Subcutaneous abdominal adipose tissue (tissue), 5 donors: ENCODE data around the gene DYRK3.

ENCODE experiments used
- H3K27ac ChIP-seq: one replicate; pipeline ENCODE4 v1.7.0; 2013; ENCODE audit warnings: low read depth, mild to moderate bottlenecking, inconsistent platforms, low read length, moderate library complexity
- H3K27me3 ChIP-seq, 5 donors: one replicate each; pipeline ENCODE4 v1.7.0; 2013; ENCODE audit warnings: low read length in 5 of 5, inconsistent platforms in 1 of 5; ENCODE audit not compliant: control insufficient read depth in 5 of 5, insufficient read depth in 4 of 5
- H3K36me3 ChIP-seq, 5 donors: one replicate each; pipeline ENCODE4 v1.7.0; 2013; ENCODE audit warnings: low read length in 5 of 5; ENCODE audit not compliant: control insufficient read depth in 5 of 5, insufficient read depth in 5 of 5
- H3K4me1 ChIP-seq, 5 donors: one replicate each; pipeline ENCODE4 v1.7.0; 2013; ENCODE audit warnings: low read length in 5 of 5, mild to moderate bottlenecking in 3 of 5, moderate library complexity in 1 of 5; ENCODE audit not compliant: control insufficient read depth in 5 of 5, insufficient read depth in 5 of 5
- H3K4me3 ChIP-seq, 5 donors: one replicate each; pipeline ENCODE4 v1.7.0; 2013; ENCODE audit warnings: low read length in 5 of 5, low read depth in 1 of 5
- H3K9ac ChIP-seq, 5 donors: one replicate each; pipeline ENCODE4 v1.7.0; 2013; ENCODE audit warnings: low read length in 5 of 5, mild to moderate bottlenecking in 4 of 5, moderate library complexity in 3 of 5
- H3K9me3 ChIP-seq, 5 donors: one replicate each; pipeline ENCODE4 v1.7.0; 2013; ENCODE audit warnings: low read length in 5 of 5; ENCODE audit not compliant: control insufficient read depth in 5 of 5
- donor health status: healthy.
- donor health status: healthy.
- donor health status: healthy.
- donor health status: healthy.
- donor health status: healthy.

The DYRK3 gene

DNA sequence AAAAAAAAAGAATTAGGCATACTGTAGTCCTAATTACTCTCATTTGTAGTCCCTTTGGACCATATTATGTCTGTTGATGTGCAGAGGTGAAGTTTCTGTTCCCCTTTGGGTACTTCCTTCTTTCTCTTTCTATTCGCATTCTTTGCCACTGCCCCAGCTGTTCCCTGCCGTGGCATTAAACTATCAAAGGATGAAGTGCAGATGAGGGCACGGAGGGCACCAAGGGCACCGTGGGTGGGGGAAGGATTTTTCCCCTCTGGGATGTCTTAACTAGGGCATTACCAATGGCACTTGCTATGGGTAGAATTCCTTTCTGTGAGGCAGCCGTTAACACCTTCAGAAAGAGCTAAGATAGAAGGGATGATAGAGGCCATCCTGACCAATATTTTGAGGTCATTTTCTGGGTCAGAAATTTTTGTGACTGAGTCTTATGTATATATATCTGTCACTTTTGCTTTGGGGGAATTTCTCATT, 44.4 kb downstream of the DYRK3 start:
- peaks cover 2 to 24% (median 15%) of the 10 kb centered on the region in 5 donors for H3K4me1 ChIP-seq
- no peaks in the 10 kb centered on the region for H3K36me3 ChIP-seq
- no peak overlapping the region for H3K9ac ChIP-seq

DNA sequence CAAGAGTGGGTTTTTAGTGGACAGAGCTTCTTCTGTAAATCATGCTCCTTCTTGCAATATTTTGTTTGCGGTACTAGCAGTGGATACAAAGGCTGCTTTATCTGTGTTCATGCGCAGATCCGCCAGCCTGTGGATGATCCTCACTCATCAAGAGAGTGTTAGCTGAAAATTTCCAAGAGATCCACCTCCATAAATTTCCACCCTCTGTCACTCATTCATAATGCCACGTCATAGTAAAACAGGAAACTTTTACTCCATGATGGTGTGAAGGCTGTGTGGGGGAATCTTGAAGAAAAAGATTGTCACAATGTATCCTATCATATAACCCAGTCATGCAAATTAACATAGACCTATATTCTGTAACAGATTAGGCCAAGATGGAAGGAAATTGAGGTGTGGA, 44.9 kb downstream of the DYRK3 start:
- no peaks in the 10 kb centered on the region for H3K9me3 ChIP-seq
- no peak overlapping the region for H3K27ac ChIP-seq
- no peaks in the 10 kb centered on the region for H3K27me3 ChIP-seq
- peaks cover 2 to 19% (median 9%) of the 10 kb centered on the region in 5 donors for H3K4me1 ChIP-seq
- no peak overlapping the region for H3K4me3 ChIP-seq
- no peak overlapping the region for H3K9ac ChIP-seq
- no peaks in the 10 kb centered on the region for H3K36me3 ChIP-seq

More for the DNA sequence above, 44.4 kb downstream of the DYRK3 start:
- Histone ChIP-seq H3K9me3 (no peaks in the 10 kb centered on the region), H3K27me3 (no peaks in the 10 kb centered on the region), H3K27ac (no peak overlapping the region), H3K4me3 (no peak overlapping the region)

DNA sequence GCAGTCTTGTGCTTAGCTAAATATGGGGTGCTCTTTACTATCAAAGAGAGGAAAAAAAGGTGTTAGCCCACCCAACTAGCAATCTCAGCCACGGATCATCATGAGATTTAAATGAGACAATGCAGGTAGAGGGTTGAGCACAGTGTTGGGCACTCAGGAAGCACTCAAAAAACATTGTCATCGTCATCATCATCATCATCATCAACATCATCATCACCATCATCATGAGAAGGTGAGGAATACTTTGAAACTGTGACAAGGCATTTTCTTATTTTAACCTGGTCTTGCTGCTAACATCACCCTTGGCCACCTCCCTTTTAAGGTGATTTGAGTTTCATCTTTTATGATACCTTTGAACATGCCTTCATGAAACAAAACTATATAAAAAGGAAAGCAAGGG, 46.0 kb downstream of the DYRK3 start:
- no peak overlapping the region for H3K4me3 ChIP-seq

DNA sequence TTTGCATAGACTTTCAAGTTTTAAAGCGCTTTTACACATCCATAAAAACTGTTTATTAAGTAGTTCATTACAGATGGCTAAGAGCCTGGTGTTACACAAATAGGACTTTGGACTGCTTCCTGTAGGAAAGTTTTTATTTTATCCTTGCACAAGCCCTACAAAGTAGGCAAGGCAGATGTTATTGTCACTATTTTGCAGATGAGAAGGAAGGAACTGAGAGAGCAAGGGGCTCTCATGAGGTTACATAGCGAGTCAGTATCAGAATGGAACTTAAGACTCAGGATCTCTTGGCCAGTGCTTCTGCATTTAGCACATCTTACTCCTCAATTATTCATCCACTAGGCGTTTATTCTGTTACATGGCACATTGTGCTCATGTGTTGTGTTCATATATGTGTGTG, 46.8 kb downstream of the DYRK3 start:
- H3K4me3 ChIP-seq, result no peak overlapping the region
- H3K4me1 ChIP-seq, result peaks cover 2 to 28% (median 19%) of the 10 kb centered on the region in 5 donors
- H3K9ac ChIP-seq, result no peak overlapping the region
- H3K9me3 ChIP-seq, result no peaks in the 10 kb centered on the region
- H3K27me3 ChIP-seq, result no peaks in the 10 kb centered on the region
- H3K27ac ChIP-seq, result no peak overlapping the region
- H3K36me3 ChIP-seq, result no peaks in the 10 kb centered on the region

More for the DNA sequence above, 46.0 kb downstream of the DYRK3 start:
- H3K9me3 ChIP-seq, result no peaks in the 10 kb centered on the region
- peaks cover 2 to 21% (median 11%) of the 10 kb centered on the region in 5 donors for H3K4me1 ChIP-seq
- H3K9ac ChIP-seq, result no peak overlapping the region
- no peaks in the 10 kb centered on the region for H3K36me3 ChIP-seq
- H3K27ac ChIP-seq, result no peak overlapping the region
- no peaks in the 10 kb centered on the region for H3K27me3 ChIP-seq

DNA sequence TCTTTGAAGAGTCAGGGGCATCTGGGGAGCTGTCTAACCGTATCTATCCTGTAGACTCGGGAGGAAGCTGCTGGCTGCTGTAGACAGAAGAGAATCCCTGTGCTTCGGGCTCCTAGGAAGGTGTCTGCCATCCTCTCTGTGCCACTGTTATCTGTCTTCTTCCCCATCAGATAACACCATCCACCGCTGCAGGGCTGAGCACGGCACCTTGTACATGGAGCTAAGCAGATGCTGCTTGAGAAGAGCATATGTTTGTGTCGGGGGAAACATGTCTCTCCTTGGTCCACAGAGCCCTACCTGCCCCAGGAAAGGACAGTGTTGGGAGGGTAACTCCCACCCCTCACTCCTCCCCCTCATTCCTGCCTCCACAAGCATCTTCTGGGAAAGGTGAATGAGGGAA, 48.0 kb downstream of the DYRK3 start:
- Histone ChIP-seq H3K4me3 (no peak overlapping the region), H3K36me3 (no peaks in the 10 kb centered on the region), H3K27me3 (no peaks in the 10 kb centered on the region), H3K27ac (no peak overlapping the region), H3K9ac (no peak overlapping the region), H3K9me3 (no peaks in the 10 kb centered on the region), H3K4me1 (peaks cover 5 to 40% (median 31%) of the 10 kb centered on the region in 5 donors)

DNA sequence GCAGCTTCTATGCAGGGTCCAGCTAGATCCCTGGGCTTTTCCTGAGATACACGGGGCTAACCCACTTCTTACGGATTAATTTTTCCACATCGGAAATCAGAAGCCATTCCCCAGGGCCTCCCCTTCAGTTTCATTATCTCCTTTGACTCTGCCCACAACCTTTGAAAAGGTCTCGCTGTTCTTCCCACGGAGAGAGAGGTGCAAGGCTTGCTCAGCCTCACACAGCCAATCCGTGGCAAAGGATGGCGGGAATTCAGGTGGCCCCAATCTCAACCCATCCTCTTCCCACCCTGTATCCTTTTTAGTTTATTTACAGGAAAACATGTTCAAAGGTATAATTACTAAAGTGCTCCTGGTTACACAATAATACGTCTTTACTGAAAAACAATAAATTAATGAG, 48.7 kb downstream of the DYRK3 start:
- Histone ChIP-seq H3K9me3 (no peaks in the 10 kb centered on the region), H3K4me1 (peaks cover 5 to 45% (median 32%) of the 10 kb centered on the region in 5 donors), H3K4me3 (peak overlapping the region in 4 of 5 donors; percentile 59 to 73 (median 69)), H3K36me3 (no peaks in the 10 kb centered on the region), H3K27me3 (no peaks in the 10 kb centered on the region), H3K27ac (no peak overlapping the region), H3K9ac (peak overlapping the region in 1 of 5 donors; percentile 66)

DNA sequence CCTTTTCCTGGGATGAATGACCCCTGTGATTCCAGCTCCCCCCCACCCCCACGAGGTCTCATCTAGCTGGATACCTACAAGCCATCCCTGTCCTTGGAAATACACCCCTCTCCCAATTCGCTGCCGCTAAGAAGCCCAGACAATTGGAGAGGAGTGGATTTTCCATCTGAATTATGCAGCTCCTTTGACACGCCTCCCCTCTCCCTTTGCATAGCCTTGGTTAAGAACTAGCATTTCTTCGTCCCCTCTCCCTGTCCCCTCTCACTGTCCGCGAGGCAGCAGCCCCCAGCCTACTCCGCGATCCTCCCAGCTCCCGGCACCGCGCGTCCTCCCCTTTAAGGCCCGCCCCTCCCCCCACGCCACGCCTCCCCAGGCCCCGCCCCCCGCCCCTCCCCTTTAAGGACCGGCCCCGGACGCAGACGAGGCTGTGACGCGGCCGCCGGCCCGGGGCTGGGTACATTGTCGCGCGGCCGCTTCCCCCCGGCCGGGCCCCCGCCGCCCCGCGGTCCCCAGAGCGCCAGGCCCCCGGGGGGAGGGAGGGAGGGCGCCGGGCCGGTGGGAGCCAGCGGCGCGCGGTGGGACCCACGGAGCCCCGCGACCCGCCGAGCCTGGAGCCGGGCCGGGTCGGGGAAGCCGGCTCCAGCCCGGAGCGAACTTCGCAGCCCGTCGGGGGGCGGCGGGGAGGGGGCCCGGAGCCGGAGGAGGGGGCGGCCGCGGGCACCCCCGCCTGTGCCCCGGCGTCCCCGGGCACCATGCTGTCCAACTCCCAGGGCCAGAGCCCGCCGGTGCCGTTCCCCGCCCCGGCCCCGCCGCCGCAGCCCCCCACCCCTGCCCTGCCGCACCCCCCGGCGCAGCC, 49.4 kb downstream of the DYRK3 start, which contains the start of gene MAPKAPK2:
MAPKAPK2 (plus strand) TSS at position 428 of the 856 bp plus-strand sequence; CDS start at position 753, 325 bp downstream.
- H3K27me3 ChIP-seq, result no peaks in the 10 kb centered on the region
- H3K9me3 ChIP-seq, result no peaks in the 10 kb centered on the region
- peak within 1 kb of the TSS; percentile 95 for H3K27ac ChIP-seq
- H3K36me3 ChIP-seq, result no peaks in the 10 kb centered on the region
- H3K9ac ChIP-seq, result peak within 1 kb of the TSS; percentile 66 to 96 (median 92)
- peaks cover 6 to 46% (median 34%) of the 10 kb centered on the region in 5 donors for H3K4me1 ChIP-seq
- H3K4me3 ChIP-seq, result peak within 1 kb of the TSS; percentile 81 to 94 (median 90)

DNA sequence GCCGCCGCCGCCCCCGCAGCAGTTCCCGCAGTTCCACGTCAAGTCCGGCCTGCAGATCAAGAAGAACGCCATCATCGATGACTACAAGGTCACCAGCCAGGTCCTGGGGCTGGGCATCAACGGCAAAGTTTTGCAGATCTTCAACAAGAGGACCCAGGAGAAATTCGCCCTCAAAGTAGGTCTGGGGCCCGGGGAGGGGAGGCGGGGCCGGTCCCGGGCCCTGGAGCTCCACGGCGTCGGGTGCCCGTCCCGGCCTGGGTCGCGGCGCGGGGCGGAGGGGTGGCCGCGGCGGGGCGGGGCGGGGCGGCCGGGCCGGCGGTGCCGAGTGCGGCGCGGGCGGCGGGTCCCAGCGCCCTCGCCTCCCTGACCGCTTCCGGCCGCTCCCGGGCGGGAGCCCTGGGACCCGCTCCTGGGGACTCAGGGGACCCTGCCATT, 50.0 kb downstream of the DYRK3 start:
- Histone ChIP-seq H3K36me3 (no peaks in the 10 kb centered on the region), H3K4me3 (peak overlapping the region; percentile 81 to 94 (median 90)), H3K27ac (peak overlapping the region; percentile 95), H3K4me1 (peaks cover 10 to 53% (median 40%) of the 10 kb centered on the region in 5 donors), H3K9ac (peak overlapping the region; percentile 65 to 96 (median 92)), H3K27me3 (no peaks in the 10 kb centered on the region), H3K9me3 (no peaks in the 10 kb centered on the region)

DNA sequence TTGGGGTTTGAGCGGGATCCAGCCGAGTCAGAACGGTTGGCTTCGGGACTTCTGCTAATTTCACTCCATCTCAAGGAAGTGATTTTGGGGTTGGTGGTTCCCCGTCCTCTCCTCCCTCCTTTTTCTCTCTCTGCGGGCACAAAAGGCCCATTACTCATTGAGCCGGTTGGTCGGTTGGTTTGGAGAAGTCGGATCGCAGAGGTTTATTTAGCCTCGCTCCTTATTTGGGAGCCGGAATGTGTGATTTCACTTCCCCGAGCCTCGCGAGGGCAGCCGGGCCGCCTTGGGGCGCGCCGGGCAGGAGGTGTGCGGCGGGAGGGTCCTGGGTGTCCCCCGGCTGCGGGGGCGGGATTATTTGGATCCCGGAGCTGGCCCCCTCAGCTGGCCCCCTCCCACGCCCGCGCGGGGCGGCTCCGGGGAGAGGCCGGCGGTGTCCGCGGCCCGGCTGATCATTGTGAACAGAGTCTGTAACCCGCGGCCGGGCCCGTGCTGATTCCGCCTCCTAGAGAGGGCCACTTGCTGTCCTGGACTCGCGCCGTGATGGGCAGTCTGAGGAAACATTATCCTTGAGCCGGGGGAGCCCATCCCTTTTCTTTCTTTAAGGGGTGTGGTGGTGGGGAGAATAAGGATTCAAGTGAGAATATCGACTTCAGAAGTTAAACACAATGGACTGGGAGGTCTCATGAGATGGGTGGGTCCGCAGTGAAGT, 50.6 kb downstream of the DYRK3 start:
- no peaks in the 10 kb centered on the region for H3K36me3 ChIP-seq
- H3K4me1 ChIP-seq, result peaks cover 11 to 59% (median 46%) of the 10 kb centered on the region in 5 donors
- H3K9ac ChIP-seq, result peak overlapping the region; percentile 65 to 96 (median 92)
- peak overlapping the region; percentile 95 for H3K27ac ChIP-seq
- no peaks in the 10 kb centered on the region for H3K9me3 ChIP-seq
- H3K27me3 ChIP-seq, result no peaks in the 10 kb centered on the region
- peak overlapping the region; percentile 81 to 94 (median 90) for H3K4me3 ChIP-seq
